GM18861 (cell line): ENCODE results near the gene AGBL4.
"Not testable (repeated sequence)": the region's sequence is repeated elsewhere in the genome, so short reads cannot be mapped to it uniquely, and the experiment has no call there.

Experiments
- ATAC-seq: cut with Tn5 transposase; IDR thresholded peaks from one replicate; pipeline ENCODE4 v1.9.1; 2021; ENCODE audit not compliant: unreplicated experiment

The AGBL4 gene

GRCh38 chr1:49448200-49448599 is 575.6 kb downstream of the AGBL4 start:
- no peak for ATAC-seq

- ATAC-seq, result no peak
These were observed 586.9 kb downstream of the AGBL4 start for GRCh38 chr1:49436865-49437264.

GRCh38 chr1:49435291-49435690 is 588.5 kb downstream of the AGBL4 start:
- no peak for ATAC-seq

GRCh38 chr1:49424782-49425181 is 599.0 kb downstream of the AGBL4 start:
- no peak for ATAC-seq

GRCh38 chr1:49416758-49417157 is 607.0 kb downstream of the AGBL4 start:
- no peak for ATAC-seq

- ATAC-seq, result no peak
These were observed 615.4 kb downstream of the AGBL4 start for GRCh38 chr1:49408346-49408745.

GRCh38 chr1:49397086-49397485 is 626.7 kb downstream of the AGBL4 start:
- no peak for ATAC-seq

- ATAC-seq, result no peak
These were observed 629.6 kb downstream of the AGBL4 start for GRCh38 chr1:49394200-49394599.

- no peak for ATAC-seq
These were observed 634.1 kb downstream of the AGBL4 start for GRCh38 chr1:49389699-49390098.

GRCh38 chr1:49364676-49365075 is 659.1 kb downstream of the AGBL4 start:
- no peak for ATAC-seq

- ATAC-seq, result no peak
These were observed 660.1 kb downstream of the AGBL4 start for GRCh38 chr1:49363628-49364027.

GRCh38 chr1:49358036-49358435 is 665.7 kb downstream of the AGBL4 start:
- no peak for ATAC-seq

GRCh38 chr1:49356594-49356993 is 667.2 kb downstream of the AGBL4 start:
- no peak for ATAC-seq

GRCh38 chr1:49351768-49352167 is 672.0 kb downstream of the AGBL4 start:
- no peak for ATAC-seq

GRCh38 chr1:49346767-49347349 is 676.9 kb downstream of the AGBL4 start:
- ATAC-seq, result no peak

- no peak for ATAC-seq
These were observed 683.2 kb downstream of the AGBL4 start for GRCh38 chr1:49340576-49340975.

GRCh38 chr1:49339043-49339442 is 684.7 kb downstream of the AGBL4 start:
- ATAC-seq, result no peak

GRCh38 chr1:49337251-49337650 is 686.5 kb downstream of the AGBL4 start:
- no peak for ATAC-seq

- no peak for ATAC-seq
These were observed 689.8 kb downstream of the AGBL4 start for GRCh38 chr1:49333906-49334305.

GRCh38 chr1:49331066-49331852 is 692.5 kb downstream of the AGBL4 start:
- ATAC-seq, result no peak

GRCh38 chr1:49323925-49324540 is 699.7 kb downstream of the AGBL4 start:
- no peak for ATAC-seq

GRCh38 chr1:49320493-49320892 is 703.3 kb downstream of the AGBL4 start:
- not testable (repeated sequence) for ATAC-seq
